Body of pancreas (tissue), 4 donors: ENCODE data around the gene HMGN3. TPM values are rescaled to one million over a fixed set of nuclear protein-coding genes. Genes with fewer than 3 reads are reported as not detected.

Experiments
- ATAC-seq: fragments of 150-250 bp; one replicate; pipeline ENCODE4 v1.9.1; 2016
- DNase-seq, 4 donors: peaks; one replicate each; pipeline ENCODE4 v3.0.0-alpha.2; 2019
- H3K27ac ChIP-seq, 4 donors: fragments of 200-600 bp; sonication (generic); 1 replicate in 3 of 4; 2 replicates in 1 of 4; pipeline versions ENCODE4 v1.5.1 to v1.6.1; 2016 to 2019; ENCODE audit warnings: mild to moderate bottlenecking in 1 of 4, mixed read lengths in 1 of 4, moderate library complexity in 1 of 4
- H3K27me3 ChIP-seq, 2 donors: fragments of 200-600 bp; sonication (generic); one replicate each; pipeline ENCODE4 v1.6.0; 2016; ENCODE audit warnings: mild to moderate bottlenecking in 1 of 2
- H3K36me3 ChIP-seq, 2 donors: fragments of 200-600 bp; sonication (generic); replicated peaks in 1 of 2; 2 replicates each; pipeline ENCODE4 v1.5.1; 2016; ENCODE audit warnings: low read depth in 2 of 2; ENCODE audit not compliant: insufficient read depth in 1 of 2
- H3K4me1 ChIP-seq: fragments of 200-600 bp; sonication (generic); one replicate; pipeline ENCODE4 v1.6.0; 2016
- H3K4me3 ChIP-seq, 2 donors: fragments of 200-600 bp; sonication (generic); 1 replicate in 1 of 2; 2 replicates in 1 of 2; pipeline ENCODE4 v1.5.1; 2016 to 2019
- H3K9me3 ChIP-seq, 3 donors: fragments of 200-600 bp; sonication (generic); 1 replicate in 2 of 3; 2 replicates in 1 of 3; pipeline ENCODE4 v1.5.1; 2016
- POLR2A ChIP-seq, 3 donors: fragments of 450-650 bp; IDR thresholded peaks; one replicate each; pipeline ENCODE4 v1.6.1; 2016; ENCODE audit warnings: antibody characterized with exemption in 3 of 3, mild to moderate bottlenecking in 2 of 3
- WGBS, 2 donors: methylation state at CpG; one replicate each; pipeline ENCODE4 v1.1.5; 2017; 5-methylcytosine and 5-hydroxymethylcytosine counted together
- intact Hi-C: fragments of 100-400 bp; cut with DNase I; formaldehyde crosslinking; loops from one replicate; pipeline ENCODE4 v1.15.1; 2023
- total RNA-seq, 2 donors: library from RNA; depleted of rRNA; stranded (reverse); fragments of >200 nt; gene quantifications; one replicate each; pipeline ENCODE4 v1.1.0, GENCODE V29; 2016
- TF ChIP-seq, protein P1 (sequence below), 7 experiments: fragments of 450-650 bp in 4 of 7; fragments of 200-600 bp in 3 of 7; sonication (generic) in 3 of 7; IDR thresholded peaks; one replicate each; pipeline ENCODE4 v1.5.1; 2016 to 2019; ENCODE audit warnings: antibody characterized with exemption in 7 of 7

Gene HMGN3
- total RNA-seq, 2 donors from 2014 or later, result 36.1 to 78.1 TPM

DNA sequence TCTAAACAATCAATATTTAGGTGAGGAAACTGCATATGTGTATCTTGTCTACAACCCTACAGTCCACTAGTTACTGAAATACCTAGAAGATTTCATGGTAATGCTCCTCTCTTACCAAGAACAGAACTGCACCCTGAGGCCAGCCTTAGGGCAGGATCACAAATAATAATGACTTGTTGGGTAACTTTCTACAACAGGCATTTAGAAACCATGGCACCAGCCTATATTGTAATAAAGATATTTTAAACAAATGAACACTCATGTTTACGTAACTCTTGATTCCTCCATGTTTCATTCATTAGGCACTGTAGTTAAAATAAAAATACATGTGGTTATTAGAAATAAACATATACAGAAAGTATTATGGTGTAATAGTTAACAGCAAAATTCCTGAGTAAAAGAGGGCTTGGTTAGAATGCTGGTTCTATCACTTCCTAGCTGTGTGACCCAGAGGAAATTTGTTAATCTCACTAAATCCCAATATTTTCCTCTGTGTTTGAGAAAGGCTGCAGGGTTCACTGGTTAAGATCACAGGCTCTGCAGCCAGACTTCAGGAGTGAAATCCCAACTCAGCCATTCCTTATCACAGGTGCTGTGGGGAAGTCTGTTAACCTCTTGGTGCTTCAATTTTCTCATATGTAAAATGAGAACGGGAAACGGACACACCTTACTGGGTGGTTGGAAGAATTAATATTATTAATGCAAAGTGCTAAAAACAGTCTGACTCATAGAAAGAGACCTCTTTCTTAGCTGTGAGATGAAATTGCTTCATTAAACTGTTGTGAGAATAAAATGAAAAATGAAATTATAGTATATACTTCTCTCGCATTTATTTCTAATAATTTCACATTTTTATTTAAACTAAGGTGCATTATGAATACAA lies 8.5 kb downstream of the HMGN3 start:
- ATAC-seq, result no peak
- Histone ChIP-seq H3K4me3 (no peak overlapping the region), H3K27me3 (no peaks in the 10 kb centered on the region), H3K4me1 (peaks cover 20% of the 10 kb centered on the region), H3K9me3 (no peaks in the 10 kb centered on the region), H3K36me3 (no peaks in the 10 kb centered on the region), H3K27ac (no peak overlapping the region)
- intact Hi-C loops, result no loop called here
- WGBS, 2 donors, result 66 to 70% methylated on average over 4 of the region's 4 CpGs
- TF ChIP-seq, protein P1, sequence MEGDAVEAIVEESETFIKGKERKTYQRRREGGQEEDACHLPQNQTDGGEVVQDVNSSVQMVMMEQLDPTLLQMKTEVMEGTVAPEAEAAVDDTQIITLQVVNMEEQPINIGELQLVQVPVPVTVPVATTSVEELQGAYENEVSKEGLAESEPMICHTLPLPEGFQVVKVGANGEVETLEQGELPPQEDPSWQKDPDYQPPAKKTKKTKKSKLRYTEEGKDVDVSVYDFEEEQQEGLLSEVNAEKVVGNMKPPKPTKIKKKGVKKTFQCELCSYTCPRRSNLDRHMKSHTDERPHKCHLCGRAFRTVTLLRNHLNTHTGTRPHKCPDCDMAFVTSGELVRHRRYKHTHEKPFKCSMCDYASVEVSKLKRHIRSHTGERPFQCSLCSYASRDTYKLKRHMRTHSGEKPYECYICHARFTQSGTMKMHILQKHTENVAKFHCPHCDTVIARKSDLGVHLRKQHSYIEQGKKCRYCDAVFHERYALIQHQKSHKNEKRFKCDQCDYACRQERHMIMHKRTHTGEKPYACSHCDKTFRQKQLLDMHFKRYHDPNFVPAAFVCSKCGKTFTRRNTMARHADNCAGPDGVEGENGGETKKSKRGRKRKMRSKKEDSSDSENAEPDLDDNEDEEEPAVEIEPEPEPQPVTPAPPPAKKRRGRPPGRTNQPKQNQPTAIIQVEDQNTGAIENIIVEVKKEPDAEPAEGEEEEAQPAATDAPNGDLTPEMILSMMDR (IDR thresholded peaks at IDR 0.05), result no peak
- no peak for TF ChIP-seq POLR2A (IDR thresholded peaks at IDR 0.05)
- DNase-seq, result no peak

DNA sequence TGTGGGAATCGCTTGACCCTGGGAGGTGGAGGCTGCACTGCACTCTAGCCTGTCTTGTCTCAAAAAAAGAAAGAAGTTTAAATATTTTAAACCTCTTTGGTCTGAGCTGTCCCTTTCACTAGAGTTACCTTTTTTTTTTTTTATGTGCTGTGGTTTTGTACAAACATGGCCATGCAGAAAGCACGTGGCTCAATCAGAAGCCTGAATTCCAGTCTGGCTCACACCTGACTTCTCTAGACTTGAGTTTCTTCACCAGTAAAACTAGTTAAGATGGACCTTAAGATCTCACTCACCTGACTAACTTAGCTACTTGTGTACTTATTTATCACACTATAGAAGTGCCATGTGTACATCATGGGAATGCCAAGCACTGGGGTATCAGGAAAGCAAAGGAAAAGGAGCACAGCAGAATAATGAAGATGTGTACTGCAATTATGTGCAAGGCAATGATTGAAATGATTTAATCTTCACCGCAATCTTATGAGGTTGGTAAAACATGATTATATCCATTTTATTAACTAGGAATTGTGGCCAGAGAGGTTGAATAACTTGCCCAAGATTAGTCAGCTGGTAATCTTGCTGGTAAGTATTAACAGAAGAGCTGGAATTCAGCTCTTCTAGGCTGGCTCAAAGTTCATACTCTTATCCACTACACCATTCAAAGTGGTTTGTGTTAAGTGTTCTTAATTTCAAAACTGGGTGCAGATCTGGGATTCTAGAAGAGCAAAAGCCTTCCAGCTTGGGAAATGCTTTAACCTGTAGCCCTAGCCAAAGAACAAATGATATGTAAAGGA lies 10.7 kb downstream of the HMGN3 start:
- peaks cover 20% of the 10 kb centered on the region for H3K4me1 ChIP-seq
- no peaks in the 10 kb centered on the region for H3K27me3 ChIP-seq
- no peaks in the 10 kb centered on the region for H3K9me3 ChIP-seq
- H3K27ac ChIP-seq, result no peak overlapping the region
- H3K4me3 ChIP-seq, result no peak overlapping the region
- DNase-seq (no peak), ATAC-seq (no peak)
- H3K36me3 ChIP-seq, result no peaks in the 10 kb centered on the region
- 80 to 91% methylated on average over 3 of the region's 3 CpGs for WGBS, 2 donors
- no peak for TF ChIP-seq POLR2A (IDR thresholded peaks at IDR 0.05)
- TF ChIP-seq, protein P1 (IDR thresholded peaks at IDR 0.05), result no peak
- intact Hi-C loops, result no loop called here

DNA sequence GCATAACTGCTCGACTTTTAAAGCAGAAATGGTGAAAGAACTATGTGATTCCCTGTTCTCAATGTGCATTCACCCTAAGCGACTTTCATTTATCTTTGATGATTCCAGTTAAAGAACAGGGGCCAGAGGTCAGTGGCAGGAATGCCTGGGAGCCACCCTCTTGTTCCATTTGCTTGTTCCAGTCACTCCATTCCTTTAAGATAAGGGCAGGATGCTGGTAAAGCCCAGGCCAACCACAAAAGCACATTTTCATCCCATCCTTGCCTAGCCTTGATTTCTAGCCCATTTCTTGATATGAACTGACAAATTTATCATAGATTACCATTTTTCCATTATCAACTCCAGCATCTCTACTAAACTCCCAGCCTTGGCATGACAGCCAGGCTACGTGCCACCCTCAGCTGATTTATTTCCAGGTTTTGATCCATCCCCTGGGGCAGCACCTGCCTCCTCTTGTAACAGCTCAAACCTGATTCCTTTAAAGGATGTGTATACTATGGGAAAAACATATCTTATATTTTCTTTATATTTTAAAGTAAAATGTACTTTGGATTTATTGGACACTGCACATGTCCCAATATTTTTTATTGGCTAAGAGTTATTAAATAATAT lies 19.2 kb downstream of the HMGN3 start:
- Histone ChIP-seq H3K27ac (no peak overlapping the region), H3K9me3 (no peaks in the 10 kb centered on the region), H3K36me3 (no peaks in the 10 kb centered on the region), H3K4me1 (peaks cover 19% of the 10 kb centered on the region), H3K4me3 (no peak overlapping the region), H3K27me3 (no peaks in the 10 kb centered on the region)
- intact Hi-C loops, result no loop called here
- DNase-seq (no peak), ATAC-seq (no peak)
- WGBS, 2 donors, result 56 to 62% methylated on average over 3 of the region's 3 CpGs
- TF ChIP-seq, protein P1 (IDR thresholded peaks at IDR 0.05), result no peak
- no peak for TF ChIP-seq POLR2A (IDR thresholded peaks at IDR 0.05)

DNA sequence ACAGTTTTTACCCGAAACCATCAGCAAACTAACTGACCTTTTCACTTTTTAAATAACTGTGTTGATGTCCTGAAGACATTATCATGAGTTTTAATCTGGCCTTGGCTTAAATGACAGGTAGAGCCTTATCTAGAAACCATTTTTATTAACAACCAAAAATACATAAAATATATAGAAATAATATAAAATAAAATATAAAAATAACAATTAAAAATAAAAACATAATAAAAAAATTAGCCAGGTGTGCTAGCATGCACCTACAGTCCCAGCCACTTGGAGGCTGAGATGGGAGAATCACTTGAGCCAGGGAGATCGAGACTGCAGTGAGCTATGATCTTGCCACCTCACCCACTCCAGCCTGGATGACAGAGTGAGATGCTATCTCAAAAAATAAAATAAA lies 21.6 kb downstream of the HMGN3 start:
- Histone ChIP-seq H3K27me3 (no peaks in the 10 kb centered on the region), H3K4me1 (peaks cover 19% of the 10 kb centered on the region), H3K36me3 (no peaks in the 10 kb centered on the region), H3K4me3 (no peak overlapping the region), H3K9me3 (no peaks in the 10 kb centered on the region), H3K27ac (no peak overlapping the region)
- 75 to 81% methylated on average over 2 of the region's 2 CpGs for WGBS, 2 donors
- DNase-seq, result no peak
- intact Hi-C loops, result no loop called here
- ATAC-seq, result no peak
- TF ChIP-seq POLR2A (IDR thresholded peaks at IDR 0.05), result no peak
- TF ChIP-seq, protein P1 (IDR thresholded peaks at IDR 0.05), result peak in 1 of 7 experiments; percentile 7
